Vagina (tissue), 2 donors: ENCODE results near the gene C1QTNF8. TPM values are rescaled to one million over a fixed set of nuclear protein-coding genes. Genes with fewer than 3 reads are reported as not detected.

Experiments
- DNase-seq, 2 donors: peaks; one replicate each; pipeline ENCODE4 v3.0.0-alpha.2; 2017; ENCODE audit errors: extremely low spot score in 2 of 2
- H3K27ac ChIP-seq: fragments of 200-600 bp; sonication (generic); one replicate; pipeline ENCODE4 v1.5.1; 2019
- H3K27me3 ChIP-seq: fragments of 200-600 bp; sonication (generic); one replicate; pipeline ENCODE4 v1.5.1; 2019
- H3K36me3 ChIP-seq, 2 donors: fragments of 200-600 bp; sonication (generic); one replicate each; pipeline ENCODE4 v1.5.1; 2017 to 2019
- H3K4me1 ChIP-seq: fragments of 200-600 bp; sonication (generic); one replicate; pipeline ENCODE4 v1.5.1; 2019
- H3K4me3 ChIP-seq, 2 donors: fragments of 200-600 bp; sonication (generic); 1 replicate in 1 of 2; 2 replicates in 1 of 2; pipeline ENCODE4 v1.5.1; 2016 to 2019
- H3K9me3 ChIP-seq: fragments of 200-600 bp; sonication (generic); one replicate; pipeline ENCODE4 v1.5.1; 2019
- CTCF ChIP-seq, 3 experiments: fragments of 450-650 bp in 2 of 3; fragments of 200-600 bp in 1 of 3; sonication (generic) in 1 of 3; IDR thresholded peaks; one replicate each; pipeline ENCODE4 v1.5.1; 2017 to 2019; ENCODE audit warnings: antibody characterized with exemption in 3 of 3, mild to moderate bottlenecking in 2 of 3, moderate library complexity in 2 of 3
- POLR2A ChIP-seq, 2 donors: fragments of 450-650 bp; IDR thresholded peaks; one replicate each; pipeline ENCODE4 v1.6.1; 2017; ENCODE audit warnings: antibody characterized with exemption in 2 of 2, mild to moderate bottlenecking in 2 of 2, moderate library complexity in 2 of 2
- POLR2AphosphoS5 ChIP-seq, 2 donors: sonication (generic); formaldehyde crosslinking; IDR thresholded peaks; one replicate each; pipeline ENCODE4 v1.9.0; 2017; ENCODE audit warnings: antibody characterized with exemption in 2 of 2, mild to moderate bottlenecking in 2 of 2, low read depth in 1 of 2; ENCODE audit not compliant: insufficient read depth in 1 of 2
- intact Hi-C: fragments of 100-400 bp; cut with DNase I; formaldehyde crosslinking; loops from one replicate; pipeline ENCODE4 v1.15.1; 2023
- total RNA-seq: library from RNA; depleted of rRNA; stranded (reverse); fragments of >200 nt; gene quantifications from one replicate; pipeline ENCODE4 v1.2.3, GENCODE V29; 2016

C1QTNF8 gene
- not detected for total RNA-seq

GRCh38 chr16:1096169-1097082, at the start of gene C1QTNF8:
Gene C1QTNF8, minus strand, starts transcription at chr16:1096244. Its CDS starts 1,322 bp downstream, at chr16:1094922.
- Histone ChIP-seq H3K36me3 (no peaks in the 10 kb centered on the region), H3K9me3 (no peaks in the 10 kb centered on the region), H3K27ac (no peak within 1 kb of the TSS), H3K27me3 (no peaks in the 10 kb centered on the region), H3K4me1 (no peaks in the 10 kb centered on the region), H3K4me3 (no peak within 1 kb of the TSS)
- no peak for DNase-seq
- intact Hi-C loops: no loop called here
- TF ChIP-seq POLR2AphosphoS5 (IDR thresholded peaks at IDR 0.05; ENCODE audit: insufficient read depth in 1 of 2, low read depth in 1 of 2) (no peak), POLR2A (IDR thresholded peaks at IDR 0.05) (no peak)

GRCh38 chr16:1145383-1146100, 49.5 kb upstream of the C1QTNF8 start:
- no peak overlapping the region for H3K27ac ChIP-seq
- no peaks in the 10 kb centered on the region for H3K27me3 ChIP-seq
- H3K9me3 ChIP-seq: no peaks in the 10 kb centered on the region
- intact Hi-C loops: no loop called here
- no peak for DNase-seq
- H3K4me1 ChIP-seq: no peaks in the 10 kb centered on the region
- TF ChIP-seq CTCF (IDR thresholded peaks at IDR 0.05): no peak
- no peak for TF ChIP-seq POLR2A (IDR thresholded peaks at IDR 0.05)
- TF ChIP-seq POLR2AphosphoS5 (IDR thresholded peaks at IDR 0.05; ENCODE audit: insufficient read depth in 1 of 2, low read depth in 1 of 2): no peak
- no peak overlapping the region for H3K4me3 ChIP-seq
- H3K36me3 ChIP-seq: no peaks in the 10 kb centered on the region

- H3K27me3 ChIP-seq: no peaks in the 10 kb centered on the region
- intact Hi-C loops: no loop called here
- no peaks in the 10 kb centered on the region for H3K9me3 ChIP-seq
- no peak overlapping the region for H3K4me3 ChIP-seq
- no peak for DNase-seq
- no peak for TF ChIP-seq POLR2AphosphoS5 (IDR thresholded peaks at IDR 0.05; ENCODE audit: insufficient read depth in 1 of 2, low read depth in 1 of 2)
- no peak overlapping the region for H3K27ac ChIP-seq
- no peaks in the 10 kb centered on the region for H3K36me3 ChIP-seq
- H3K4me1 ChIP-seq: no peaks in the 10 kb centered on the region
Measured at GRCh38 chr16:1144476-1145382, 48.7 kb upstream of the C1QTNF8 start.

GRCh38 chr16:1143761-1144450, 47.9 kb upstream of the C1QTNF8 start:
- Histone ChIP-seq H3K27ac (no peak overlapping the region), H3K4me3 (no peak overlapping the region), H3K36me3 (no peaks in the 10 kb centered on the region), H3K27me3 (no peaks in the 10 kb centered on the region), H3K9me3 (no peaks in the 10 kb centered on the region), H3K4me1 (no peaks in the 10 kb centered on the region)
- intact Hi-C loops: no loop called here
- TF ChIP-seq CTCF (IDR thresholded peaks at IDR 0.05): no peak
- no peak for TF ChIP-seq POLR2A (IDR thresholded peaks at IDR 0.05)
- TF ChIP-seq POLR2AphosphoS5 (IDR thresholded peaks at IDR 0.05; ENCODE audit: insufficient read depth in 1 of 2, low read depth in 1 of 2): no peak
- DNase-seq: no peak

GRCh38 chr16:1142911-1143310, 46.9 kb upstream of the C1QTNF8 start:
- TF ChIP-seq POLR2A (IDR thresholded peaks at IDR 0.05): no peak
- TF ChIP-seq CTCF (IDR thresholded peaks at IDR 0.05): no peak
- TF ChIP-seq POLR2AphosphoS5 (IDR thresholded peaks at IDR 0.05; ENCODE audit: insufficient read depth in 1 of 2, low read depth in 1 of 2): no peak
- H3K4me1 ChIP-seq: no peaks in the 10 kb centered on the region
- intact Hi-C loops: no loop called here
- no peaks in the 10 kb centered on the region for H3K27me3 ChIP-seq
- H3K36me3 ChIP-seq: no peaks in the 10 kb centered on the region
- no peaks in the 10 kb centered on the region for H3K9me3 ChIP-seq
- DNase-seq: no peak
- no peak overlapping the region for H3K27ac ChIP-seq
- no peak overlapping the region for H3K4me3 ChIP-seq
